HS-5 (cell line): ENCODE results near the gene NDUFS6.
"Not testable (repeated sequence)": the region's sequence is repeated elsewhere in the genome, so short reads cannot be mapped to it uniquely, and the experiment has no call there.

Experiments used
- DNase-seq: peaks from one replicate; pipeline ENCODE4 v3.0.0-alpha.2; 2012; ENCODE audit warnings: low read depth

Gene NDUFS6

DNA sequence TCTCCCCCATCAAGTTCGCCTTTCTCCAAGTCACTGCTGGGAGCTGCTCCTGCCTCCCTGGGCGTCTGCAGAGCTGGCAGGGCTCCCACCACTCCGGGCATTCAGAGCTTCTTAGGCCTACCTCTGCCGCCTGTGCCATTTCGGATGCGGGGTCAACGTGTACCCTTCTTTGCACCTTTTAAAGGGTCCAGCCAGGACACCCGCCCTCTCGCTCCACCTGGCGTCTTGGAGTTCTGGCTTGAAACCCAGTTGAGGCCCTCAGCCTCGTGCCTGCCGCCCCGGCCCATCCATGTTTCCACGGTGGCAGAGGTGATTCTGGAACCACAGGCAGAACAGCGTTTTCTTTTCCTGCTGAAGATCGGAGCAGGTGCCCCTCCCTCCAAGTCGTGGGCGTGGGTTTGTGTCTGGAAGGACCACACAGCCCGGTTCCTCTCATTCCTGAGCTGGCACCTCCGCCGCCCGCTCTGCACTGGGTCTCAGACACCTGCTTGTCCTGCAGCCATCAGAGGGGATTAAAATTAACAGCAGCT, 32.9 kb downstream of the NDUFS6 start:
- no peak for DNase-seq

DNA sequence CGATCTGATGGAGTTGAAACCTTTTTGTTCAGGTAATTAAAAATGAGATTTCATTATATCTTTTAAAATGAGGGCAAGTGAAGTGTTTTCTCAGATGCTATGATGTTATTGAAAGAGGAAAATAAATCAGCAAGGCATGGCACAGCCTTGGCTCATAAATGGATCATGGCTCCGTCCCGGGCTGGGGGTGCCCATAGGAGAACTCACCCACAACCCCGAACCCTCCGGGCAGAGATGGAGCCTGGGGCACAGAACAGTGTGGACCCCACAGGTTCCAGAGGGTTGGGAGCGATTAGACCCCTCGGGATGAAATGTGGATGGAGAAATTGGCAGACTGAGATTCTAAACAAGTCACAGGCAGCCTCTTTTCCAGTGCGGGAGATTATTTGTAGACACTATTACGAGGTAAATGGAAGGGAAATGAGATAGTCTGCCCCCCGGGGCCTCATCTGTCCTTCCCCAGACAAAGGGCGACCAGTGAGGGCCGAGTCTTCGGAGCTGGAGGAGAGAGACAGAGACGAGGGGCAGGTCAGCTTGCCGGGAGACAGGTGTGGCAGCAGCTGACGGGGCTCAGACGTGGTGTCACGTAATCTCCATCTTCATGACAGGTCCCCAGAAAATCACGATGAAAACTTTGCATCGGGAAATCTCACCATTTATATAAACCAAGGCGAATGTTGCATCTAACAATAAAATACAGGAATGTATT, 33.7 kb downstream of the NDUFS6 start:
- no peak for DNase-seq

GRCh38 chr5:1835431-1835830, 34.2 kb downstream of the NDUFS6 start:
- DNase-seq: no peak

DNA sequence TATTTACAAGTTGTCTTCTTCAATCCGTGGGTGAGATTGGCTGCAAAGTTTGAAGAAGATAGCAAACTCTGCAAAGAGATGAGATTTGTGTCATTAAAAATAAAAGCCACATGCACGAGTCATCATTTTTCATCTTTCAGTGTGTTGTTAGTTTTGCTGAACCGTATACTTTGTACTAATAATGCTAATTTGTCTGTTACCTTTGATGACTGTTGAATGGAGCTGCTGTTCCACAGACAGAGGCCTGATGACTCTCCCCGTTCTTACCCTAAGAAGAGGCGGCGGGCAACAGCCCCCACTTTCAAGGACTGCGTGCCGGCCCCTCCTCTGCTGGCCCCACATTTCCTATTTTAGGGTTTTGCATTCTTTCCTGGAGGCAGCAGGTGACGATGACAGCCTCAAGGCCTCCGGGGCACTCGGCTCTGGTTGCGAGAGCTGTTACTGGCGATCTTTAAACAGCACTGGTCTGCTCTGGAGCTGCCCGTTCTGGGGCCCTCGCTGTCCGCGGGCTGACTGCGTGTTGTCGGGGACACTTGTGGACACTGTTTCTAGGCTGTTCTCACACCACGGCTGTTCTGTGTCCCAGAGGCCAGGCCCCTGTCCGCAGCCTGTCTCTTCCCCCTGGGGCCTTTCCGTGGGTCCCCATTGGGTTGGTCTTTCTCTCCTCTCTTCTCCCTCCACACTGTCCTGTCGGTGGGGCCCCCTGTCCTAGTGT, 35.1 kb downstream of the NDUFS6 start:
- no peak for DNase-seq

DNA sequence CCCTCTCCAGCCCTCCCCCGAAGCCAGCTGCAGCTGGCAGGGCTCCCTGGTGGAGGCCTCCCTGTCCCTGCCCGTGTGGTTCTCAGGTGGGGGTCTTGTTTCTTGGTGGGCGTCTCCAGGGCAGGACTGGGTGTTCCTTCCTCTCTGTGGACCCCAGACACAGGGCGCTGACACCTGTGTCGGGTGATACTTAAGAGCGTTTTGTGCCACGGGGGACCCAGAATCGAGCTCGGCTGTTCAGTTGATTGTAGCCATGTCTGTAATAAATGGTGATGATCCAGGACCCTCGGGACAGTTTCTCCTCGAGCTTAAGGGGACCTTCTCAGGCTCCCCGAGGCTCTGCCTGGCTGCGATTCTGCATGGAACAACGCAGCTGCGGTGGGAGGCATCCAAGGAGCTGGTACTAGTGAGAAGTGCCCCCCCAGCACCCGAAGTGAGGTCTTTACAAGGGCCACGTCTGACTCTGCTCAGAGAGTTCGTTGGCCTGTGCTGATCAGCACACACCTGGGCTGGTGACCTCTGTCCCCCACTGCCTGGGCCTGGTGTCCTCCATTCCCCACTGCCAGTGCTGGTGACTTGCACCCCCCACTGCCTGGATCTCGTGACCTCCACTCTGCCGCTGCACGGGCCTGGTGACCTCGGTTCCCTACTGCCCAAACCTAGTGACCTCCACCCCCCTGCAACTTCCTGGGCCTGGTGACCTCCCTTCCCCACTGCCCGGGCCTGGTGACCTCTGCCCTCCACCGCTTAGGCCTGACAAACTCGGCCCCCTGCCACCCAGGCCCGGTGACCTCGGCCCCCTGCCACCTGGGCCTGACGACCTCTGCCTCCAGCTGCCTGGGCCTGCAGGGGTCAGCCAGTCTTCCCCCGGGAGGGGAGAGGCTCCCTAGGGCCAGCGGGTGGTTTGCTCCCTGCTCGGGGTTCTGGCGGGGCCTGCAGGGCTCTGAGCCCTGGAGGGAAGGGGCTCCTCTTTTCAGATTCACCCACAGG, 36.0 kb downstream of the NDUFS6 start:
- no peak for DNase-seq

GRCh38 chr5:1838013-1838412, 36.8 kb downstream of the NDUFS6 start:
- DNase-seq: no peak

DNA sequence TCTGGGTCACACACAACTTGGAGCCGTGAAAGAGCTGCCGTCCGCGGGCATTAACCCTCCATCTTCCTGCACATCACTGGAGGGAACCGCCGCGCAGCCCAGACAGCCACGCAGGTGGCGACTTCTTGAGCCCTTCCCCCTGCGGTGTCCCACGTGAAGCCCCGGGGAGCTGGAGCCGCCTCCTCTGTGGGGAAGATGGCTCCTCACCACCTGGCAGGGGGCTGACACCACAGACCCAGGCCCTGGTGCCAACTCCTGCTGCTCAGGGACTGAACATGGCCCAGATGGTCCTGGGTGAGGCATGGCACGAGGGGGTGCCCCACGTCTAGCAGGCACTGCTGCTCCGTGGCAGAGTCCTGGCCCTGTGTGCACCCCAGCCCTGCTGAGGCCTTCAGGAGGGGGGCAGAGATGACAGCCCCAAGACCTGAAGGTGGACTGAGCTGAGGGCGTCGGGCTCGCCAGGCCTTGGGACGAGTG, 38.9 kb downstream of the NDUFS6 start:
- DNase-seq: no peak

DNA sequence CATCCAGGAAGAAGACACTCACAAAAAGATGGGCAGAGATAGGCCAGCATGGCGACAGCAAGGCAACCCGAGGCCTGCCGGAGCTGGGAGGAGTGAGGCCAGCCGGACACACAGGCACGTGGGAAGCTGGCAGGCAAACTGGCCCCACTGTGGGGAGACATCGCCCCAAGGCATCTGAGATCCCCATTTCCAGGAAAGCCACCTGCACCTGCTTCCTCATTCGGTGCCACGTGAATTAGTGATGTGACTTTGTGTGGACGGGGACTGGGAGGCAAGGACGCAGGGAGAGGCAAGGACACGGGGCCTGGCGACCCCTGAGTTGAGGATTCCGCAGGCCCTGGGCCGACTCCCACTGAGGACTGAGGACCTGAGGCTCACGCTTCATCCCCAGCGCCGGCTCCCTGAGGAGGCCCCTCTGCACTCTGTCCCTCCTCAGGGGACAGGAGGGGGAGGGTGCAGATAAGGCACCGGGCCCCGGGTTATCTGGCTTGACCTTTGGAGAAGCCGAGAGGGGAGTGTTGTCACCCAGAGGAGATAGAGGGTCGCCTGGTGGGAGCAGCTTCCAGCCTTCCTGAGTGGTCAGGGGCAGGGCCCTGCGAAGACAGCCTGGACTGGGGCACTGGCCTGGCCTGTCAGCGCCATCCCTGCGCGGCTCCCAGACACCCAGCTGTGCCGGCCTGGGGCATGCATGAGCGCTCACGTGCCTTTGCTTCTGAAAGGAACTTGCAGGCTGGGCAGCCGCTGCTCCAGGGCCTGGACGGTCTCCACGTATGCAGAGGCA, 39.7 kb downstream of the NDUFS6 start:
- DNase-seq: no peak

DNA sequence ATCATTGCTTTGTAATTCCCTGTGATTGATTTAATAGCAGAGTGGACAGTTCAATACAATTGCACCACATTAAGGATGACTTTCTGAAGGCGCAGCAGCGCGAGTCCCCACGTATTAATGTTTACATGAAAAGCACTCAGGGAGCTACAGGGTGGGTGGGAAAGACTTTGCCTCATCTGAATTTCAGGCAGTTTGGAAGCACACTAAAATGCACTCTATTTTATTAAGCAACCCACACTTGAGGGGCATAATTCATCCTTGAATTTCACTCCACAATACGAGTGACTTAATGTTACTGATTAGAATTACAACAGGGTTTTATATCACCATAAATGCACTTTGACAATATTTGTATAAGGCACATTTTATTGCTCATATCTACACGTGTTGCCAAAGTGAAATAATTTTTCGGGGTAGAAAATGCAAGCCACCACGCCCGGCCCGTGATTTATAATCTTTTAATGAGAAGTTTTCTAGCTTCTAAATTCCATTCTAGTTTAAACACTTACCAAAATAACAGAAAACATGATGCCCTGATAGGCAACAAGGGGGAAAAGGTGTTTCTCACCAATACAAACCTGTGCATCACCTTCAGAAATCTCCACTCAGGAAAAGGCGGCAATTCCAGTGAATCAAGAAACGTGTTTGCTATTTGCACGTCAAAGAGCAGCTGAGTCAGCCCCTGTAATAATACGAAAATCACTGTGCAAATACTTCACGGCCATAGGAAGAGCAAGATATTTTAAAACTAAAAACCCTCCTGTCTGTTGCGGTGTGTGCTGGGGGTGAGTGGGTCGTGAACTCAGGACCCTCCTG, 41.0 kb downstream of the NDUFS6 start:
- no peak for DNase-seq

DNA sequence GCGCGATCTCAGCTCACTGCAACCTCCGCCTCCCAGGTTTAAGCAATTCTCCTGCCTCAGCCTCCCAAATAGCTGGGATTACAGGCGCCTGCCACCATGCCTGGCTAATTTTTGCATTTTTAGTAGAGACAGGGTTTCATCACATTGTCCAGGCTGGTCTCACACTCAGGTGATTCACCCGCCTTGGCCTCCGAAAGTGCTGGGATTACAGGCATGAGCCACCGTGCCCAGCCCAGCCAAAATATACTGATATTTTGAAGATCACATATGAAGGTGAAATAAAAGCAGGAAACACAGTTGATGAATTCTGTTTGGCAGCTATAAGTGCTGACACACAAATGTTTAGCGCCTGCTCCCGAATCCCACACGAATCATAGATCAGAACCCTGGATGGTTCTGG, 42.6 kb downstream of the NDUFS6 start:
- DNase-seq: not testable (repeated sequence)

- DNase-seq: no peak
Observed at GRCh38 chr5:1844708-1845436, 43.7 kb downstream of the NDUFS6 start.

DNA sequence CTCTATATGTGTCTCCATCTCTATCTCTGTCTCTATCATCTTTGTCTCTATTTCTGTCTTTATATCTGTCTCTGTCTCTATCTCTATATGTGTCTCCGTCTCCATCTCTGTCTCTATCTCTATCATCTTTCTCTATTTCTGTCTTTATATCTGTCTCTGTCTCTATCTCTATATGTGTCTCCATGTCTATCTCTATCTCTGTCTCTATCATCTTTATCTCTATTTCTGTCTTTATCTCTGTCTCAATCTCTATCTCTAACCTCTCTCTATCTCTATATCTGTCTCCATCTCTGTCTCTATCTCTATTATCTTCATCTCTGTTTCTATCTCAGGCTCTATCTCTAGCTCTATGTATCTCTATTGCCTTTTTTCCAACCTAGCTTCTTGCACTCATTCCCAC, 44.5 kb downstream of the NDUFS6 start:
- DNase-seq: no peak

DNA sequence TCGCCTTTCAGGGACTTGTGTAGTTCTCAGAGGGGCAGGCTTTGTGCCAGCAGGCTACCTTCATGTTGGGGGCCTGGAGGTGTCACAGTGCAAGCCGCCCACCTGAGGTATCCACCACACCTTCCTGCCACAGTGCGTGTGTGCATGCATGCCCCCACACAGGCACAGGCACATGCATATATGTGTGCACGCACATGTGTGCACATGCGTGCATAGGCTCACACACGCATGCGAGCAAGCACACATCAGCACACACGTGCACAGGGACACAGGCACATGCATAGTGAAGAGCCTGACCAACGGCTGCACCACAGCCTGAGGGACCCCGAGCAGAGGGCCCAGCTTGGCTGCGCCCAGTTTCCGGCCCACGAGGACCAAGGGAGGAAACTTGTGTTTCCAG, 45.4 kb downstream of the NDUFS6 start:
- DNase-seq: no peak

GRCh38 chr5:1847056-1847455, 45.8 kb downstream of the NDUFS6 start:
- no peak for DNase-seq

DNA sequence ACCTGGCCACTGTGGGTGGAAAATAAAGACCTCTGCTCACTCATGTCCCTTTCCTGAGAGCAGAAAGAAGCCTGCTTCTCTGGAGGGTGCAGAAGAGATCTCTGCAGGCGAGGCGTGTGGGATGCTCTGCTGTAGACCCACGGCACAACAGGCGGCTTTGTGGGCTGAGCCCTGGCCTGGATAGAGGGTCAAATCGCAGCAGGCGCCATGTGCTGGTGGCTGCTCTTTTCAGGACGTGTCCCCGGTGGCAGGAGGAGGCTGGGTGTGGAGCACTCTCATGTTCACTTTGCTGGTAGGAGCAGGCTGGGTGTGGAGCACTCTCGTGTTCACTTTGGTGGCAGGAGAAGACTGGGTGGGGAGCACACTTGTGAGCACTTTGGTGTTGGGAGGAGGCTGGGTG, 46.4 kb downstream of the NDUFS6 start:
- DNase-seq: no peak

GRCh38 chr5:1850324-1851154, 49.3 kb downstream of the NDUFS6 start:
- DNase-seq: no peak

DNA sequence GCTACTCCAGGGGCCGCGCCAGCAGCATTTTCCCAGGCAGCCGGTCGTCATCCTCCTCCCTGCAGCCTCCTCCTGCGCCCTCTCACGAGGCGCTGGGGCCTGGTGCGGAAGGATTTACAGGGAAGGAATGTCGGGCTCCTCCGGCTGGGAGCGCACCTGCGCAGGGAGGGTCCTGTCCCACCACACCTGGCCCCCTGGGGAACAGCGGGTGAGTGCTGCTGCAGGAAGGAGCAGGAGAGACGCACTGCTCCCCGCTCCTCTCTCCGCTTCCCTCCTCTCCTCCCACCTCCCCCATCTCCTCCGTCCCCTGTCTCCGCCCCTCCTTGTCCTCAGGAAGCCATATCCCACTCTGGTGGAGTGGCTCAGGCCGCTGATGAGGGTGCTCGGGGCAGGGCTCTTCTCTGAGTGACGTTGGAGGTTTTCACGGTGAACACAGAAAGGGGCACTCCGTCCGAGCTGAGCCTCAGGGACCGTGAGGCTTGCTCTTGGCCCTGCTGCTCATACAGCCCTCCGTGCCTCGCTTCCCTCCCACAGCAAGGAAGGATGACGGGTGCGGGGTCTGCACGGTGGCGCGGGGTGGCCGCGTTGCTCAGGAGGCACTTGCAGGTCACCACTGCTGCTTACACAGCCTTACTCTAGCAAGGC, 50.2 kb downstream of the NDUFS6 start:
- no peak for DNase-seq

DNA sequence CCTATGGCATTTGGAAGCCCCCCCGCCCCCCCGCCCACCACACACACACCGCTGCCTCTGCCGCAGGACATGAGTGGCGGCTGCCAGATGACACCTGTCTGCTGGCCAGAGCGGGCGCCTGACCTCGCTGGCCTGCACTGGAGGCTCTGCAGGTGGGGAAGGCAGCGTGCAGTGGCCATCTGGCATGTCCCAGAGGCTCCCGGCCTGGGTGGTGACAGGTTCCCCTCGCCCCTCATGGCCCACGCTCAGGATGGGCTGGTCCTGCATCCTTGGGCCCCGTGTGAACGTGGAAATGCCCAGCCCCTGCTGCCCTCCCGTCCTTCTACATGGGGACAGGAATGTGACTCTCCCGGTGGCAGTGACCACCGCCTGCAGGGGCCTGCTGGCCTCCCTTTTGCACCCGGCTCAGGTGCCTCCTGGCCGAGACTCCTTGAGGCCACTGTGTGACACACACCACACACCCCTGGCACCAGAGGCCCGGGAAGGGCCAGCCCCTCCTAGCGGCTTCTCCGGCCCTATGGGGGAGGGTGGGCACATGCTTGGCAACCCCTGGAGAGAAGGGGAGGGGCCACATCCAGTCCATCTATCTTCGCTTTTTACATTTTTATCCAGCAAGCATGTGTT, 51.2 kb downstream of the NDUFS6 start:
- DNase-seq: no peak
